HL-60/S4 (cell line): ENCODE results near the gene AOPEP.

Source experiments
- in situ Hi-C: fragments of 300-500 bp; cut with MboI; formaldehyde crosslinking; loops from 2 replicates; pipeline ENCODE4 v1.14.3; 2022; ENCODE audit warnings: low sequenced_read_pairs

The AOPEP gene

DNA sequence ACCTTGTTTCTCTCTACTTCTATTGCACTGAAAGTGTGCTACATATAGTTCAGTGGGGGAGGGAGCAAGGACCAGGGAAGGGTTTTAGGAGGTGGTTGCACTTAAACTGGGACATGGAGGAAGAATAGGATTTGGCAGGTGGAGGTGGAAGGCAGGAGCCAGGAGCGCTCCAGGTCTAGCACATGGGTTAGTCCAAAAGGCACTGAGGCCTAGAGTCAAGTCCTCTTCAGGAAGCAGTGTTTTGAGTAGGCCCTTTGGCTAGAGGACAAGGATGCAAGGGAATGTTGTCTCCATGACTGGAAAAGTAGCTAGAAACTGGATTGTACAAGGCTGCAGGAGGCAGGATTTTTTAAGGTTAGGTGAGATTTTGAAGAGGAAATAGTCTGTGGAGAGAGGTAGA lies 31.5 kb downstream of the AOPEP start:
- in situ Hi-C loops = no loop called here

DNA sequence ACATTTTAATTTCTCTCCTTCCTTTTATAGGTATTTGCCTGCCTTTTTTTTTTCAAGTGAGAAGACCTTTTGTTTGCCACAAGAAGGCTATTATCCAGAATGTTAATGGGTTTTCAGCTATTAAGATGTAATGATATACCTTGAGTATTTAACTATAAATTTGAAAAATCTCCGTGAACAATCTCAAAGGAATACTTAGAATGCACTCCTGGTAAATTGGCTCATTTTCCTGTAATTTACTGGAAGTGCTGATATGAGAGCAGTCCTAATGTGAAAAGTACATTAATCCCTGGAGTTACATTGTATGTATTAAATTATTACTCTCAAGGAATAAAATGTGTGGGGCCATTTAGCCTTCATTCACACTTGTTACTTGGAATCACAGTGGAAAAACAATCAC lies 32.4 kb downstream of the AOPEP start:
- in situ Hi-C loops = no loop called here

DNA sequence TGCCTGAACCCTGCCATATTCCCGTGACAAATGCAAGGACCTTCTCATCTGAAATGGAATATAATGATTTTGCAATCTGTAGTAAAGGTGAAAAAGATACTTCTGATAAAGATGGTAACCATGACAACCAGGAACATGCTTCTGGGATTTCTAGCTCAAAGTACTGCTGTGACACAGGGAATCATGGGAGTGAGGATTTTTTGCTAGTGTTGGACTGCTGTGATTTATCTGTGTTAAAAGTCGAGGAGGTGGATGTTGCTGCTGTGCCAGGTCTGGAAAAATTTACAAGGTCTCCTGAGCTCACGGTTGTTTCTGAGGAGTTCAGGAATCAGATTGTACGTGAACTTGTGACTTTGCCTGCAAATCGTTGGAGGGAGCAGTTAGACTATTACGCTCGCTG lies 33.5 kb downstream of the AOPEP start:
- in situ Hi-C loops = no loop called here

DNA sequence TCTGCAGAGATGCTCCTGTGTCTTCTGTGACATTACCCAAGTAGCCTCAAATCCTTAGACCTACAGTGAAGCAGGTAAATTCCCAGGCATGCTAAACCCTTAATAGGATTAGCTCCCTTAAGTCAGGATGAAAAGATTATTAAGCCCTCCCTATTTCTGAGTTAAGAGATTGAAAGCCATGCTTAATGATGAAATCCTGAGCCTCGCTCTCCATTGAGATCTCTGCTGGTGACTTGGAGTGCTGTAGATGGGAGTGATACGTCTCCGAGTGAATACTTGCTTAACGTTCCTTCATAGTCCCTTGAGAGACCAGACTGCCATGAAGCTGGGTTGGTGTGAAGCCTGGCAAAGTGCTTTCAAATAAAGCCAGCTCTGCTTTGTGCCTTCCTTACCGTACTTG lies 34.2 kb downstream of the AOPEP start:
- in situ Hi-C loops = no loop called here

DNA sequence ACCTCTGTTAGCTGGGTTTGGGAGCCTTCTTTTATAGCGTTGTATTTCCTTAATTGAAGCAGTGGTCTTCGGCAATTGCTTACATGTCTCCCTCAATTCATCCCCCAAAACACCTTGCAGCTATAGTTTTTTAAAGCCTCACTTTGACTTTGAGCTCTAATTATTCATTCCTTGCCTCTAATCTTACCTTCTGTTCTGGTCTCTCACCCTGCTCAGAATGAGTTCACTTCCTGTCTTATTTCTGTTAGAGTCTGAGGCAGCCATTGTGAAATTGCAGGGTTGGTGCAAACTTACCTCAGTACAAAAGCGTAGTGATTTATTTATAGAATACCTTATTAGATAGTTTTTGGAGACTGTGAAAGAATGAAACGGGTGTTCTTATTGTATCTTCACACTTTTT lies 35.0 kb downstream of the AOPEP start:
- in situ Hi-C loops = no loop called here

DNA sequence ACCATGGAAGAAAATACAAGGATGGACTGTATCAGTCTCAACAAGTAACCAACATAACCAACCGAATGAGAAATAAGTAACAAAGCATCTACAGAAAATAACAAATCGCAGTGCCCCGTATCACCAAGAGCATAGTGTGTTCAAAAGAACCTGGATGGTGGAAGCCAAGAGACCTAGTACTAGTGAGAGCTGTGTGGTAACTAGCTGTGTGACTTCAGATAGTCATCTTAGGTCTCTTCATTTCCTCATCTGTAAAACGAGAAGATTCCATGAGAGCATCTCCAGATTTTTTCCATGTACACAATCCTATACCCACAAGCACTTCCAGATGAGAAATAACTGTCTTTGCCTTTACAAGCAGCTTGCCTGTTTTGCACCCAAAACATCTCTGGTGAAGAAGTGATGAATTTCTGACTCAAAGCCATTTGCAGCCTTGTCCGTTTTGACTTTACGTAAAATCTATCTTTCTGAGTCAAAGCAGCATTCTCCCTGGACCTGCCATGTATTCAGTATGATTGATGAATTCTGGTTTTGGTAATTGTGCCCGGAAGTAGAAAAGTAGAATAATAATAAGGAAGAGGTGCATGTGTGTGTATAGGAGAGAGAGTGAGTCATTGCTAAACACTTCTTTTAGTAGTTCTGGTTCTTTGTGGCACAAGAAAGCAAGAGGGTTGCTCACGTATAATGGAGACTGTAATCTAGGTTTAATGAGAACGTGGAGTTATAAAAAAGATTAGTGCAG lies 41.0 kb downstream of the AOPEP start:
- in situ Hi-C loops = no loop called here

DNA sequence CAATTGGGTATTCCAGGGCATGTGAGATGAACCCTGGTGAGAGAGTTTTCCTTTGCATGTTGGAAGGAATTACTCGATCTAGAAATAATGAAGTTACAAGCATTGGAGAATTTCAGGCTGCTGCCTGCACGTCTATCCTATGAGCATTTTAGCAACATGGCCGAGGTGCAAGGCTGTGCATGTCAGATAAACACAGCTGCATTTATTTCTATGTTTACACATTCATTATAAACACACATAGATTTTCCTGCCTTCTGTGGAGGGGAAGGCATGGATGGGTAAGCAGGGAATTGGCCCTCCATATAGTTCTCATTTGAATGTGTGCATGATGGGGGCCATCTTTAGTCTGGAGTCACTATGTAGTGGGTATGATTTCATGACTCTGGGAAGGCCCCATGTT lies 42.3 kb downstream of the AOPEP start:
- in situ Hi-C loops = no loop called here

DNA sequence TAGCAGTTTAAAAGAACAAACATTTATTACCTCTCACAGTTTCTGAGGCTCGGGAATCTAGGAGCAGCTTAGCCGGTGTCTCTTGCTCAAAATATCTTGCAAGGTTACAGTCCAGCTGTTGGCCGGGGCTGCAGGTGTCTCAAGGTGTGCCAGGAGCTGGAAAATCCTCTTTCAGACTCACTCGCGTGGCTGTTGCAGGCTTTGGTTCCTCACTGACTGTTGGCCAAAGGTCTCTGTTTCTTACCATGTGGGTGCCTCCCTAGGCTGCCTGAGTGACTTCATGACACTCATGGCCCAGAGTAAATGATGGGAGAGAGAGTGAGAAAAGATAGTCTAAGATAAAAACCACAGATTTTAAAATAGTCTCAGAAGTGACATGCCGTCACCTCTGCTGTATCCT lies 43.8 kb downstream of the AOPEP start:
- in situ Hi-C loops = no loop called here

DNA sequence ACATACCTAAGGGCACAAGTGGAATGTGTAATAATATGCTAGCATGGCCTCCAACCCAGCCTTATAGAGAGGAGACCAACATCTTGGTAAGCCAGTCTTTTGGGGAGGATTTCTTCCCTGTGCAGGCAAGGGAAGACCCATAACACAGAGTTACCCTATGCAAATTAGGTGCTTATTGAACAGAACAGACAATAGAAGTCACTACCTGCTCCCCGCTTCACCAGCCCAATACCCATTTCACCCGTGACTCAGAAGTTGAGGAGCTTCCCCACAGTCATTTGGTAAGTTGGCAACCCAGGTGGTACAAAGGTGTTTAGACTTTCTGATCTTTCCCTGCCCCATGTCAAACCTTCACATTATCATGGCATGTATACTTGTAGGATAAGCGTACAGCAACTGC lies 44.6 kb downstream of the AOPEP start:
- in situ Hi-C loops = no loop called here

DNA sequence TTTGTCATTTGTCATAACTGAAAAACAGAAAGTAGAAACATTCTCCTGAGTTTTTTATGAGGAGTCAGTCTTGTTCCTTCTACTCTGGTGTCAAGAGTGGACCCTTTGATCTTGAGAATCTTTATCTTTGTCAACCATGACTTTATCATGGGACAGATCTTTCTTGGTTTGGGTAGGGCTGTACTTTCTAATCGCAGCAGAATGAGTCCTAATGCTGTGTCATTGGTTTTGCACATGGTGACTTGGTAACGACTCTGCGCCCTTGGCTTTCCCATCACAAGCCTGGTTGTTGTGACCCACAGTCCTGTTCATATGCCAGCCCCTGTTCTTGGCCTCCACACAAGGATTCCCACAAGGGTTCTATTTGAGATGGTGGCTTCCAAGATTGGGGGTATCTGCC lies 45.6 kb downstream of the AOPEP start:
- in situ Hi-C loops = no loop called here

DNA sequence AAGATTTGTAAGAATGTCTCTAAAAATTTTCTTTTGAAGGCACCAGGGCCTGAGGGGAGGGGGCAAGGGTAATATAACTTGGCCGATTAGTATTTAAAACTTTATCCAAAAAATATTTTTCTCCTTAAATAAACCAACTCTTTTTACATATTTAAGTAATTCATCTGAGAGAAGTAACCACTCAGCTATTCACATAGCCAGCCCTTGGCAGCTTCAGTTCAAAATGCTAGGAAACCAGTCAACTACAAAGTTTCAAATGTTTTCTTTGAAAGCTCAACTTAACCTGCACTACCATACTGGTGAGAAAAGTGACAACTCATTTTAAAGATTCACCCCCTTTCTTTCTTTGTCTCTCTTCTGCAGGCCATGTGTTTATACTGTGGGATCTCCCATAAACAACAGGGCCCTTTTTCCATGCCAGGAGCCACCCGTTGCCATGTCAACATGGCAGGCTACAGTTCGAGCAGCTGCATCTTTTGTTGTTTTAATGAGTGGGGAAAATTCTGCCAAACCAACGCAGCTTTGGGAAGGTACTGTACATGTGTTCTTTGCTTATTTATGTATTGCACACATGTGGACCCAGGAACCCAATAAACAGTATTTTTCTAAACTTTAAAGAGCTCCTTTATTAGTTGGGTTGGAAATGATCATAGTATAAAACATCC lies 46.3 kb downstream of the AOPEP start:
- in situ Hi-C loops = no loop called here

DNA sequence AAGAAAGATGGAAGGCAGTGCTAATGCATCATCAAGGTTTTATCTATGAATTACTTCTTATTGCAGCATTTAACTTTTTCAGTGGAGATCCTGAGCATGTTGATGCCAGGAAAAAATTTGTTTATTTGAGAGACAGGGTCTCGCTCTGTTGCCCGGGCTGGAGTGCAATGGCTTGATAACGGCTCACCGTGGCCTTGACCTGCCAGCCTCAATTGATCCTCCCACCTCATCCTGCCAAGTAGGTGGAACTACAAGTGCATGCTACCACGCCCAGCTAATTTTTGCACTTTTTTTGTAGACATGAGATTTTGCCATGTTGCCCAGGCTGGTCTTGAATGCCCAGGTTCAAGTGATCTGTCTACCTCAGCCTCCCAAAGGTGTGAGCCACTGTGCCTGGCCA lies 47.2 kb downstream of the AOPEP start:
- in situ Hi-C loops = no loop called here

DNA sequence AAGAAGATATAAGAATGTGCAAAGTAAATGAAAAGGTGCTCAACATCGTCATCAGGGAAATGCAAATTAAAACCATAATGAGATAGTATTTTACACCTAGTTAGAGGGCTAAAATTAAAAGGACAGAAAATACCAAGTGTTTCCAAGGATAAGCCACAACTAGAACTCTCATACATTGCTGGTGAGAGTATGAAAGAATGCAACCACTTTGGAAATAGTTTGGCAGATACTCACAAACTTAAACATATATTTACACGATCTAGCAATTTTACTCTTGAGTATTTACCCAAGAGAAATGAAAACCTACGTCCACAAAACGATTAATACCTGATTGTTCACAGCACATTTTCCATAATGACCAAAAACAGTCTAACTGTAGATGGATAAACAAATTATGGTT lies 51.5 kb downstream of the AOPEP start:
- in situ Hi-C loops = no loop called here

DNA sequence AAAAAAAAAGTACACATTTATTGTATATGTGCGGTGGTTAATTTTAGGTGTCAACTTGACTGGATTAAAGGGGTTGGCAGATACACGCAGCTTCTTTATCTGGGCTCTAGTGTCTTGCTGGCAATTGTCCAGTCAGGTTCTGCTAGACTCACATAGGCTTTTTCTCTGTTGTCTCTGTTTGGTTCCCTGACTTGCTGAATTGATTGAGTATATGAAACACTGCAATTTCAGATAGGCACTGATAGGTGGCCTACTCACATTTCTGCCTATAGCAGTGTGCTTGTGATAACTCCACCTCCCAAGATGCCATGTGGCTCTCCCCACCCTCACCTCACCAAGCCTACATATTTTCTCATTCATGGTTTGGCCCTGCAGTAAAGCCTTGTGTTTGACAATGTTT lies 52.5 kb downstream of the AOPEP start:
- in situ Hi-C loops = no loop called here

DNA sequence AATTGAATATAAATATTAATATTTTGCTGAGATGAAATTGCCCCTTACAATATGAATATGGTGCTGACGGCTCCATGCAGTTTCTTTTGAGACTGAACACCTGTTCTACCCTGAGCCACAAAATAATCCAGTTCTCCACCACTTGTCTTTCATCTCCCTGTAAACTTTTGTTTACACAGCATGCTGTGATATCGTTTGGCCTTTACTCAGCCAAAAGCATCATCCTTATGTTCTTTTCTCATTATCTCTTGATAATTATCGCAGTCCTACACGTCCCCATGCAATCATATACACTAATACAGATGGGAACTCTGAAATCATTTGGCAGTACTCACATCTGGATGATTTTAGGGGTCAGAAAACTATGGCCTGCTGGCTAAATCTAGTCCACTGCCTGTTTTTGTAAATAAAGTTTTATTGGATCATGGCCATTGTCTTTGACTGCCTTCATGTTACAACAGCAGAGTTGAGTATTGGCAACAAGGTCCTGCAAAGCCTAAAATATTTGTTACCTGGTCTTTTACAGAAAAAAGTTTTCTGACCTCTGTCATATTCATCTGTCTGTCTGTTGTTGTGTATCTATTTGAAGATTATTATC lies 53.3 kb downstream of the AOPEP start:
- in situ Hi-C loops = loop anchor here (10.0 kb wide), 1 partner anchor 345 kb away; no protein-coding TSS in a partner anchor

DNA sequence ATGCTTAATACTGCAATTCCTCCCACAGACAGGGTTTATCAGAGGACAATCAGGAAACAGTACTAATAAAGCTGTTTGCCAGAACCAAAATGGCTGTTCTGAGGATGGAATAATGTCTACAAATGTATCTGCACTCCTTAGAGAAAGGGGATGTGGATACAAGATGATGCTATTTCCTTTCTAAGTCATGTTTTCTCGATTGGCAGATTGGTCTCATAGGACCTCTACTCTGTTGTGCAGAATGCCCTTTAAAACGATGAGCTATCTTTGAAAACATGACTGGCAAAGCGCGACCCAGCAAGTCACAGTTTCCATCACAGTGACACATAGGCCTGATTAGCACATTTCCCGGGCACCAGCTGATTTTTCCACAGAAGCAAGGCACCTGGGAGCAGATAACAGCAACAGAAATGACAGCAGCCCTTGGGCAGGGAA lies 54.0 kb downstream of the AOPEP start:
- in situ Hi-C loops = loop anchor here (10.0 kb wide), 1 partner anchor 344 kb away; no protein-coding TSS in a partner anchor

DNA sequence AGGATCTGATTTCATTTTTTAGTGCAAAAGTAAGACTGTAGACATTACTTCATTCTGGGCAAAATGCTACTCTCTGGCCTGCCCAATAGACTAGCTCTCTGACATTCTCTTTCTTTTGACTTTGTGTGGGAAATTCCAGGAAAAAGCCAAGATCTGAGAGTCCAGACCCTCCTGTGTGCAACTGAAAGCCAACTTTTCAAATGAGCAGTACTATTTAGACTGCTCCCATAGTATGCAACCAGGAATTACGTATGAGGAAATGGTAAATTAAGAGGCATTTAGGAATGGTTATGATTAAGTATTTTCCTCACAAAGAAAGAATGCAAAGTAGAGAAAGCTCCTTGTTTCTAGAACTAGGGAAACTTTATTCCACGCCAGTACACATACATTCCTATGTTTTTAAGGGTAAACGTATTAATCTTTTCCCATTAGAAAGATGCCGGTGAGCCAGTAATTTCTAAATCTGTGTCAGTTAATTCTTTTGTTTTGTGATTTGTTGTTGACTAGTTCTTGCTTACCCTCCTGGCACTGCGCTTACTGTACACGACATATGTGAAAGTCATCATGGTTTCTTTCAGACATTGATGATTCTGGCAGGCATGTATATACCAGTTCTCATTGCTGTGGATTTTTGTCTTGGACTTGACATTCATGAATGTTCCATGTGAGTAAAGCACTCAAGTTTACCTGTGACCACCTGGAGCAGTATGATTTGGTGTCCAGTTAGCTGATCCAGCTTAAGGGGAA lies 56.0 kb downstream of the AOPEP start:
- in situ Hi-C loops = loop anchor here (10.0 kb wide), 1 partner anchor 342 kb away; no protein-coding TSS in a partner anchor

DNA sequence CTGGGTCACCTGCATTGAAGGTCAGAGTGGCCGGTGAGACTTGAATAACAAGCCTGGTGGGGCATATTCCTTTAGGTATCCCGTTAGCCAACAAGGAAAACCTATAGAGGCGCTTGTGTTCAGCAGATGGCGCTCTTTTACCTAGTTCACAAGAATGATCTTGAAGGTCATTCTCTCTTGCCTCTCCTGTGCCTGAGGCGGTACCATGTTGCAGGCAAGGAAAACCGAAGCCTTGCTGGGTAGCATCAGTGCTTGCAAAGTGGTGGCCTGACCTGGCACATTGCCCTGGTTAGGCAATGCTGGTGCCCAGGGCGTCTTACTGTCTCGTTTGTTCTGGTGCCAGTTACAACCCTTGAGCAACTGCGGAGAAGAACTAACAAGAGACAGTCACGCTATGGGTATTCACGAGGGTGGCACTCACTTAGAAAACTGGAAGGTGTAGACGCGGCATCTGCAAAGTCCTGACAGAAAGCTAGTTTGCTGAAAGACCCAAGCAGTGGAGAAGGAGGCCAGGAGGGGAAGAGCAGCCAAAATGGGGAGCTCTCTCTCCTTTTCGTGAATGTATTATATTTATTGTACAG lies 56.7 kb downstream of the AOPEP start:
- in situ Hi-C loops = loop anchor here (10.0 kb wide), 1 partner anchor 342 kb away; no protein-coding TSS in a partner anchor

DNA sequence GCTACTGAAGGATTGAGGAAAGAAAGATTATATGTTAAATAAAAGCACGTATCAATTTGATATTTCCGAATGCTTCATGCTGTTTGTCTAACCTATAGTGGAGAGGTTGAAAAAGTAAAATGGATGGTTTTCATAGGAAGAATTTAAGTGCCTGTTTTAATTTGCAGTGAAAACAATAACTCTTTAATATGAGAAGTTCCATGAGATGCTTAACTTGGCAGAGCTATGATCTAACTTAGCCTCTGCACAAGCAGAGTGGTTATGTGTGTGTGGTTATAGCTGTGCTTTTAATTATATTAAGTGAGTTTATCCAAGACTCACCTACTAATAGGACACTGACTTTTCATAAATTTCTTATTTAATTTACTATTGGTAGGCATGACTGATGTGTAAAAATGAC lies 57.4 kb downstream of the AOPEP start:
- in situ Hi-C loops = loop anchor here (10.0 kb wide), 1 partner anchor 341 kb away; no protein-coding TSS in a partner anchor

DNA sequence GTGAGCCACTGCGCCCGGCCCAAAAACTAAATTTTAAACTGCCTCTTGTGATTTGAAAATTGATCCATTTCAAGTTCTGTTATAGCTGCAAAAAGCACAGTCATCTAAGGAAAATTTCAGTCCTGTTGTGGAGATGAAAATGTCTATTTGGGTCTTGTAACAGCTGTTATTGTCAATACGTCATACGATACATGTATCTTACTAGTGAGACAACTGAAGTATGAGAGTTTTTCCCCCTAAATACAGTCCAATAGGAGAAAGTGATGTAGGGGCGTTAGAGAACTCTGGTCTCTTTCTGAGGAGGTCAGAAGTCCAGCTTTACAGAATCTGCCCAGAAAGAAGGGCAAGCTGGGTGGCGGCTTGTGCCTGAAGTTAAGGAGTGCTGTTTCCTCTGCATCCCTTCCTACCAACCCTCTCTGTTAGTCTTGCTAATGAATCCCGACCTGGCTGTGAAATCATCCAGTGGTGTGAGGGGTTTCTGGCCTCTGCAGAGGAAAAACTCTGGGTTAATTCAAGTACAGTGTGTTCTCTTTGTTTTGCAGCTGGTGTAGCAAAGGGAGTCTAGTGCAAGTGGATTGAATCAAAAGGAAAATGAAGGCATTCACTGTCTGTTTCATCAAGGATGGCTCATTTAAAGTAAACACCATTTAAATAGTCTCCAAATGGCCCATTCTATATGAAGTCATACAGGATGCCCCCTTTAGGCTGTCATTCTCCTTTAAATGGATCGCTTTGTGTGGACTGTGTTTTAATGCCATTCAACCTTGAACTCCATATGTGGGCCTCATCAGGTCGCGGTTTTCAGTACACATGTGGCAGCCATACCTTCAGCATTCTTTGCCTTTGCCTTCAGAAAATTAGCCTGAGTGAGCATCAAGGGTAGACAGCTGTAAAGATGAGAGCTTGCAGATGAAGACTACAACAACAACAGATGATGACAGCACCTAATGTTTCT lies 59.0 kb downstream of the AOPEP start:
- in situ Hi-C loops = loop anchor here (10.0 kb wide), 1 partner anchor 339 kb away; no protein-coding TSS in a partner anchor
